Breast epithelium (tissue), 4 donors: Measurements from ENCODE around the gene GANAB. TPM values are rescaled to one million over a fixed set of nuclear protein-coding genes. Genes with fewer than 3 reads are reported as not detected.

ENCODE experiments used
- DNase-seq, 2 donors: peaks; one replicate each; pipeline ENCODE4 v3.0.0-alpha.2; 2019; ENCODE audit warnings: low spot score in 2 of 2
- H3K27ac ChIP-seq, 2 donors: fragments of 200-600 bp; sonication (generic) in 1 of 2; one replicate each; pipeline ENCODE4 v1.5.1; 2016 to 2019; ENCODE audit warnings: mild to moderate bottlenecking in 1 of 2
- H3K27me3 ChIP-seq, 2 donors: fragments of 200-600 bp; sonication (generic) in 1 of 2; one replicate each; pipeline versions ENCODE4 v1.5.1 to v1.6.0; 2017 to 2019; ENCODE audit warnings: control low read depth in 1 of 2, mild to moderate bottlenecking in 1 of 2
- H3K36me3 ChIP-seq: fragments of 200-600 bp; one replicate; pipeline ENCODE4 v1.5.1; 2019
- H3K4me1 ChIP-seq, 2 donors: fragments of 200-600 bp; sonication (generic); one replicate each; pipeline ENCODE4 v1.5.1; 2016 to 2019; ENCODE audit warnings: control low read depth in 1 of 2
- H3K4me3 ChIP-seq, 3 donors: fragments of 200-600 bp; sonication (generic); 1 replicate in 2 of 3; 2 replicates in 1 of 3; pipeline ENCODE4 v1.5.1; 2016 to 2019; ENCODE audit warnings: mild to moderate bottlenecking in 3 of 3, moderate library complexity in 2 of 3
- H3K9me3 ChIP-seq, 2 donors: fragments of 200-600 bp; sonication (generic) in 1 of 2; one replicate each; pipeline ENCODE4 v1.5.1; 2016 to 2019; ENCODE audit warnings: control low read depth in 1 of 2
- POLR2A ChIP-seq: fragments of 450-650 bp; IDR thresholded peaks from one replicate; pipeline ENCODE4 v1.6.1; 2016; ENCODE audit warnings: antibody characterized with exemption, mild to moderate bottlenecking, moderate library complexity
- POLR2AphosphoS5 ChIP-seq, 3 donors: sonication (generic); formaldehyde crosslinking; IDR thresholded peaks; one replicate each; pipeline ENCODE4 v1.6.1; 2017; ENCODE audit warnings: antibody characterized with exemption in 3 of 3
- intact Hi-C: fragments of 100-400 bp; cut with DNase I; formaldehyde crosslinking; loops from one replicate; pipeline ENCODE4 v1.15.1; 2023; ENCODE audit warnings: low total_unique reads
- total RNA-seq, 3 donors: library from RNA; depleted of rRNA; stranded (reverse); fragments of >200 nt; gene quantifications; one replicate each; pipeline ENCODE4 v1.1.0, GENCODE V29; 2016
- TF ChIP-seq, protein P1 (sequence below), 3 donors: fragments of 450-650 bp; IDR thresholded peaks; one replicate each; pipeline ENCODE4 v1.5.1; 2016 to 2017; ENCODE audit warnings: antibody characterized with exemption in 3 of 3, mild to moderate bottlenecking in 3 of 3, moderate library complexity in 3 of 3

Gene GANAB
- total RNA-seq, 3 donors from 2014 or later: 114 to 116 (median 116) TPM

- no peaks in the 10 kb centered on the region for H3K9me3 ChIP-seq
- no peaks in the 10 kb centered on the region for H3K36me3 ChIP-seq
- peak overlapping the region in 1 of 3 donors; percentile 87 for H3K4me3 ChIP-seq
- intact Hi-C loops: no loop called here
- DNase-seq: no peak
- peak overlapping the region; percentile 61 to 95 for H3K27ac ChIP-seq
- TF ChIP-seq POLR2A (no peak), POLR2AphosphoS5 (IDR thresholded peaks at IDR 0.05) (no peak)
- TF ChIP-seq, protein P1, sequence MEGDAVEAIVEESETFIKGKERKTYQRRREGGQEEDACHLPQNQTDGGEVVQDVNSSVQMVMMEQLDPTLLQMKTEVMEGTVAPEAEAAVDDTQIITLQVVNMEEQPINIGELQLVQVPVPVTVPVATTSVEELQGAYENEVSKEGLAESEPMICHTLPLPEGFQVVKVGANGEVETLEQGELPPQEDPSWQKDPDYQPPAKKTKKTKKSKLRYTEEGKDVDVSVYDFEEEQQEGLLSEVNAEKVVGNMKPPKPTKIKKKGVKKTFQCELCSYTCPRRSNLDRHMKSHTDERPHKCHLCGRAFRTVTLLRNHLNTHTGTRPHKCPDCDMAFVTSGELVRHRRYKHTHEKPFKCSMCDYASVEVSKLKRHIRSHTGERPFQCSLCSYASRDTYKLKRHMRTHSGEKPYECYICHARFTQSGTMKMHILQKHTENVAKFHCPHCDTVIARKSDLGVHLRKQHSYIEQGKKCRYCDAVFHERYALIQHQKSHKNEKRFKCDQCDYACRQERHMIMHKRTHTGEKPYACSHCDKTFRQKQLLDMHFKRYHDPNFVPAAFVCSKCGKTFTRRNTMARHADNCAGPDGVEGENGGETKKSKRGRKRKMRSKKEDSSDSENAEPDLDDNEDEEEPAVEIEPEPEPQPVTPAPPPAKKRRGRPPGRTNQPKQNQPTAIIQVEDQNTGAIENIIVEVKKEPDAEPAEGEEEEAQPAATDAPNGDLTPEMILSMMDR (IDR thresholded peaks at IDR 0.05): no peak
- peaks cover 0 to 9% of the 10 kb centered on the region in 2 donors for H3K4me1 ChIP-seq
- no peaks in the 10 kb centered on the region for H3K27me3 ChIP-seq
Observed at GRCh38 chr11:62577046-62577714, 69.2 kb downstream of the GANAB start.

GRCh38 chr11:62575837-62576236 is 70.6 kb downstream of the GANAB start:
- peak overlapping the region; percentile 61 to 95 for H3K27ac ChIP-seq
- peaks cover 0 to 9% of the 10 kb centered on the region in 2 donors for H3K4me1 ChIP-seq
- no peaks in the 10 kb centered on the region for H3K36me3 ChIP-seq
- H3K27me3 ChIP-seq: no peaks in the 10 kb centered on the region
- TF ChIP-seq, protein P1 (IDR thresholded peaks at IDR 0.05): no peak
- no peak for TF ChIP-seq POLR2AphosphoS5 (IDR thresholded peaks at IDR 0.05)
- TF ChIP-seq POLR2A: no peak
- intact Hi-C loops: no loop called here
- DNase-seq: no peak
- H3K4me3 ChIP-seq: peak overlapping the region in 2 of 3 donors; percentile 87 to 88
- H3K9me3 ChIP-seq: no peaks in the 10 kb centered on the region

DNA sequence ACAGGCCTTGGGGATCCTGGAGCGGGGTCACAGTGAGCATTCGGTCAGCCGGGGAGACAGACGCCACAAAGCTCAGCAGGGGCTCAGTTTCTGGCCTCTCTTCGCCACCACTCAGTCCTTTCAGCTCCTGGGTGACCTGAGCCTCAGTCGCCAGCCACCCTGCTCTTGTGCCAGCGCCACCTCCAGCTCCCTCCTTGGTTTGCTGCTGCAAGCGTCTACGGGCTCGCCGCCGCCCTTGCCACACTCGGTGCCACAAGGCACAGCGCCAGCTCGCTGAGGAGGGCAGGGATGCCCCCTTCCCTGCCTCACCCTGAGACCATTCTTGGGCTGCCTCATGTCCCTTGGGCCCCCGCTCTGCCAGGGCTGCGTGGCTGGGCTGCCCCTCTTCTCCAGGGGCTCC is 71.3 kb downstream of the GANAB start:
- H3K27ac ChIP-seq: peak overlapping the region; percentile 90 to 95
- H3K27me3 ChIP-seq: no peaks in the 10 kb centered on the region
- H3K4me3 ChIP-seq: peak overlapping the region; percentile 76 to 88 (median 87)
- H3K36me3 ChIP-seq: no peaks in the 10 kb centered on the region
- H3K4me1 ChIP-seq: peaks cover 0 to 9% of the 10 kb centered on the region in 2 donors
- intact Hi-C loops: no loop called here
- TF ChIP-seq POLR2AphosphoS5 (IDR thresholded peaks at IDR 0.05) (no peak), POLR2A (no peak)
- TF ChIP-seq, protein P1 (IDR thresholded peaks at IDR 0.05): no peak
- no peak for DNase-seq
- H3K9me3 ChIP-seq: no peaks in the 10 kb centered on the region

Other genes starting within 250 kb of the GANAB start
- not detected for gene SCGB1A1, start 227.6 kb downstream of the GANAB start, total RNA-seq
- gene AHNAK, start 99.8 kb downstream of the GANAB start, total RNA-seq: 1,000 to 10,000 TPM in 2 of 3 donors, 100 to 1,000 TPM in 1; 636 to 1,393 (median 1,040) TPM
- 1,000 to 10,000 TPM; 1,312 to 1,961 (median 1,794) TPM for gene EEF1G, start 72.7 kb downstream of the GANAB start, total RNA-seq
- gene TUT1, start 55.1 kb downstream of the GANAB start, total RNA-seq: 10 to 100 TPM in 2 of 3 donors, 1 to 10 TPM in 1; 7.7 to 12.1 (median 10.7) TPM
- 10 to 100 TPM; 61.3 to 92.8 (median 85.5) TPM for gene MTA2, start 44.7 kb downstream of the GANAB start, total RNA-seq
- gene EML3, start 33.8 kb downstream of the GANAB start, total RNA-seq: 10 to 100 TPM; 34.7 to 58.7 (median 35.7) TPM
- 10 to 100 TPM in 2 of 3 donors, 1 to 10 TPM in 1; 8.5 to 11.5 (median 11.0) TPM for gene ROM1, start 33.4 kb downstream of the GANAB start, total RNA-seq
- 10 to 100 TPM; 19.0 to 38.0 (median 29.6) TPM for gene B3GAT3, start 24.6 kb downstream of the GANAB start, total RNA-seq
- 10 to 100 TPM; 14.6 to 19.0 (median 18.4) TPM for gene INTS5, start 6.7 kb upstream of the GANAB start, total RNA-seq
- gene C11orf98, start 18.6 kb upstream of the GANAB start, total RNA-seq: 10 to 100 TPM; 22.9 to 42.9 (median 25.2) TPM
- 10 to 100 TPM in 1 of 3 donors, 1 to 10 TPM in 2; 5.4 to 16.1 (median 5.8) TPM for gene CSKMT, start 18.7 kb upstream of the GANAB start, total RNA-seq
- gene UQCC3, start 25.1 kb upstream of the GANAB start, total RNA-seq: 1 to 10 TPM; 7.4 to 9.8 (median 8.3) TPM
- 1 to 10 TPM; 4.3 to 6.0 (median 5.6) TPM for gene LBHD1, start 25.7 kb upstream of the GANAB start, total RNA-seq
- 100 to 1,000 TPM; 204 to 248 (median 239) TPM for gene UBXN1, start 32.5 kb upstream of the GANAB start, total RNA-seq
- 10 to 100 TPM in 2 of 3 donors, 1 to 10 TPM in 1; 9.8 to 15.1 (median 13.6) TPM for gene LRRN4CL, start 42.9 kb upstream of the GANAB start, total RNA-seq
- gene BSCL2, start 60.8 kb upstream of the GANAB start, total RNA-seq: 10 to 100 TPM; 40.2 to 58.4 (median 54.1) TPM
- gene GNG3, start 61.1 kb upstream of the GANAB start, total RNA-seq: not detected
- 10 to 100 TPM; 22.3 to 24.5 (median 23.6) TPM for gene HNRNPUL2, start 80.8 kb upstream of the GANAB start, total RNA-seq
- 10 to 100 TPM; 19.2 to 26.2 (median 25.8) TPM for gene TTC9C, start 81.9 kb upstream of the GANAB start, total RNA-seq
- 1 to 10 TPM; 5.9 to 9.7 (median 9.0) TPM for gene ZBTB3, start 107.5 kb upstream of the GANAB start, total RNA-seq
- gene POLR2G, start 115.0 kb upstream of the GANAB start, total RNA-seq: 10 to 100 TPM; 54.2 to 80.6 (median 65.5) TPM
- gene TAF6L, start 124.8 kb upstream of the GANAB start, total RNA-seq: 10 to 100 TPM; 14.1 to 20.8 (median 20.5) TPM
- 10 to 100 TPM; 61.4 to 66.9 (median 64.9) TPM for gene TMEM179B, start 140.8 kb upstream of the GANAB start, total RNA-seq
- 10 to 100 TPM; 26.9 to 34.1 (median 29.8) TPM for gene TMEM223, start 145.4 kb upstream of the GANAB start, total RNA-seq
- gene NXF1, start 158.8 kb upstream of the GANAB start, total RNA-seq: 10 to 100 TPM; 74.9 to 89.3 (median 76.4) TPM
- 10 to 100 TPM; 30.8 to 42.3 (median 34.2) TPM for gene STX5, start 185.4 kb upstream of the GANAB start, total RNA-seq
- gene TEX54, start 186.2 kb upstream of the GANAB start, total RNA-seq: 1 to 10 TPM in 1 of 3 donors, not detected in 2; 1.6 TPM
- 10 to 100 TPM; 46.6 to 62.6 (median 48.7) TPM for gene WDR74, start 193.0 kb upstream of the GANAB start, total RNA-seq
- 100 to 1,000 TPM; 147 to 214 (median 171) TPM for gene SLC3A2, start 234.3 kb upstream of the GANAB start, total RNA-seq